OCI-LY3 (cell line): ENCODE results near the gene RGS6.

Experiments
- CTCF ChIP-seq: fragments of 200-600, 300-600 bp; sonication (generic); IDR thresholded peaks from 2 replicates; pipeline ENCODE4 v1.5.1; 2014; ENCODE audit warnings: antibody characterized with exemption, low read length, low read depth
- EZH2phosphoT487 ChIP-seq: fragments of 200-600 bp; shearing (Covaris generic); IDR thresholded peaks from 2 replicates; pipeline ENCODE4 v1.6.1; 2018; ENCODE audit warnings: antibody characterized with exemption, mixed run types, low read depth

DNA sequence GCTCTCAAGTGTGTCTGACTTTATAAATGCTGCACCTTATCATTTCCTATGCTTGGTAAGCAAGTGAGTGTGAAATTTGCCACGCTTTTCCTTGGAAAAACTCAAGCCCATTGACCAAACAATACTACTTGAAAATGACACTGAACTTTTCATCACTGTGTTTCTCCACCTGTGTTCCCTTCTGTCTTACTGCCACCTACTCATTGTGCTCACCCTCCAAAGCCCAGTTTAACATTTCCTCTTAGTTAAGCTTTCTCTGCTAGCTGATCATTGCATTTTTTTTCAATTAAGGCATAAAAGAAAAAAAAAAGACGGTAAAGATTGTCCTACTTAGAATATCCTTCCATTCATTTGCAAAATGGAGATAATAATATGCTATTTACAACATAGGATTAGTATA is 516.0 kb downstream of the RGS6 start:
- no peak for TF ChIP-seq CTCF
- no peak for TF ChIP-seq EZH2phosphoT487
